Activated CD8-positive, alpha-beta memory T cell treated with anti-CD3 and anti-CD28 coated beads for 36 hours (primary cell): ENCODE data around the gene SPINK6. TPM values are rescaled to one million over a fixed set of nuclear protein-coding genes. Genes with fewer than 3 reads are reported as not detected.

Experiments used
- CTCF ChIA-PET: fragments of 350-600 bp; sonication (Branson Sonifier 250); formaldehyde crosslinking; loops from one replicate; lab custom pipeline; 2021; ENCODE audit warnings: antibody characterized with exemption; lab: Charles Lee
- POLR2A ChIA-PET: fragments of 350-600 bp; sonication (Branson Sonifier 250); formaldehyde crosslinking; loops from one replicate; lab custom pipeline; 2021; ENCODE audit warnings: antibody characterized with exemption; lab: Charles Lee
- total RNA-seq, 2 experiments: library from RNA; stranded (reverse); gene quantifications; one replicate each; pipeline ENCODE4 v1.2.3, GENCODE V29; 2021

Gene SPINK6
- total RNA-seq, 2 experiments from 2014 or later: not detected

DNA sequence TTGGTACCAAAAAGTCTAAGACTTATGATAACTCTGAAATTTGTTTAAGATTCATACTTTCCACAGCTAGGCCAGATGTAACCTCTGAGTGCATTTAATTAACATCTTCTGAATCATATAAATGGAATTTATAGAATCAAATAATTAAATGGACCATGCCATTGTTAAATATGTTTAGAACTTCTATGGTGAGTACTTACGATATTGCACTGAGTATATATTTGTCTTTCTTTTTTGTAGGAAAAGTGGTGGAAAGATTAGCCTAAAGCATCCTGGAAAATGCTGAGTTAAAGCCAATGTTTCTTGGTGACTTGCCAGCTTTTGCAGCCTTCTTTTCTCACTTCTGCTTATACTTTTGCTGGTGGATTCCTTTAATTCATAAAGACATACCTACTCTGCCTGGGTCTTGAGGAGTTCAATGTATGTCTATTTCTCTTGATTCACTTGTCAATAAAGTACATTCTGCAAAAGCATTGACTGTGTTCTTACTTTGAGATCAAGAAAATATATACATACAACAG, 11.9 kb downstream of the SPINK6 start:
- CTCF ChIA-PET: no interaction called here
- POLR2A ChIA-PET: no interaction called here

DNA sequence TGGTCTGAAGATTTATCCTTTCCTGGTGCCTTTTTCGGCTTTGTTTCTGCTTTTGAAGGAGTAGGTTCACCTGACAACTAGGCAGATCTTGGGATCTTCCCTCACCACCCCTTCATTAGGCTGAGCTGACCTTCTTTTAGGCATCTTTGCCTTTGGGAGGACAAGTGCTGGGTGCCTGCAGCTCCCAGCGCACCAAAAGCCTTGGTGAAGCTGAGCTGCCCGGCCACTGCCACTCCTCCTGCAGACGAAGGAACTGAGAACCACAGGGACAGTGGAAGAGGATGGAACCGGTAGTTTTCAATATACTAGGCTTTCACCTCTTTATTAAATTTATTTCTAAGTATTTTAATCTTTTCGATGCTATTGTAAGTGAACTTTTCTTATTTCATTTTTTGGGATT, 18.7 kb downstream of the SPINK6 start:
- POLR2A ChIA-PET: no interaction called here
- CTCF ChIA-PET: no interaction called here

DNA sequence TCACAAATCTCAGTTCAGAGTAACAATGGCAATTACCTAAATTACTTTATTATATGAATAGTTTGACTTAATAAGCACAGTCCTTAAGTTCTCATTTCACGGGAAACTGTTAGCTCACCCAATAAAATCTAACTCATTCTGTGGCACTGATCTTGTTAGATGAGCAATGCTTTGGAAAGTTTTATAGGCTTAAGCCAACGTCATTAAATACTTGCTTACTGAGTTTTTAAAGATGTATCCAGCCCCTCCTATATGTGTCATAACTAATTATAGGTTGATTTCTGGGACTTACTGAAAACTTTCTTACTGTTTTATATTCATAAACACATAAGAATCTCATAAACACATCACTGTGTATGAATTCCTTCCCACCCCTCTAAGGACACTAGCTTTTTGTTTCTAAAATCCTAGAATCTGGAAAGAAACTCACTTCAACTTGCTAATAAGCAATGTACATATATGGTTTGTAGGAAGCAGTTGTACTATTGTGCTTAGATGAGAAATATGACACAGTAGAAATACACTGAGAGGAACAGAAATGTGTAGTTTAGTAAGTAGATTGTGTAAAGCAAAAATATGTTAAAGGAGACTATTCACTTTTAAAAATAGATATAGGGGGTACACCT, 21.4 kb downstream of the SPINK6 start:
- ChIA-PET CTCF (no interaction called here), POLR2A (no interaction called here)

DNA sequence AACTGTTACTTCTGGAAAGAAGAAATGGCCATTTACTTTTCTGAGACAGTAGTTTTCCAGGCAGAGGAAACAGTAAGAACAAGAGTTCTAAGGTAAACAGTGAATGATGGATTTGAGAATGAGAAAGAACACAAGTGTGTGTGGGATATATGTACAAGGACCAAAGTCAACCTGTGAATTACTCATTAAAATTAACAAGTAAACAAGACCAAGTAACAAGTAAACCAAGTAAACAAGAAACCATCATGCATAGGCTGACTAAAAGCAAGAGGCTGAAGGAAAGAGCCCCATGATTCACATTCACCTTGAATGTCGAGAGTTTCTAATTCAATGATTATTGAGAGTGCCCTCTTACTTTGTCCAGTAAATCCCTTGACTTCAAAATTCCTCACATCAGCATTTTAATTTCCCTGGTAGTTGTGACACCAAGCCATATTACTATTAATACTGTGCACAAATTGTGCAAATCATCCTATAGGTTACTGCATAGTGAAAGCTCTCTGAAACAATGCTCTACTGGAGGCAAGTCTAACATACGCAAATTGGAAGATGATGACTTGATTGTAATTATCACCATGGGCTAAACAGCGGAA, 25.6 kb downstream of the SPINK6 start:
- POLR2A ChIA-PET: no interaction called here

DNA sequence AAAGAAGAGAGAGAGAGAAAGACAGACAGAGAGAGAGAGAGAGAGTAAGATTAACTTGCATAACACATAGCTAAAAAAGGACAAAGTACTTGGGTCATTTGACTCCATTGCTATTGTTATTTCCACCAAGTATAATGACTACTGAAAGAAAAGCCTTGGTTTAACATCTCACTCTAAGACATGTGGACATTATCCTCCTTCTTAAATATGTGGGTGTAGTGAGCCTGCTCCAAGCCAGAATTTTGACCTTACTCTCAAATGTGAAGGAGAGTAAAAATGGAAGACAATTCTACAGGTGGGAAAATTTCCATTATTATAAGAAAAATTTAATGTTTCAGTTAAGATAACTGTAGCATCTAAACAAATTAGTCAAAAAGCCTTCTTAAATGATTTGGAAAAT, 27.0 kb downstream of the SPINK6 start:
- CTCF ChIA-PET: no interaction called here
- POLR2A ChIA-PET: no interaction called here

More for the DNA sequence above, 25.6 kb downstream of the SPINK6 start:
- CTCF ChIA-PET: no interaction called here

DNA sequence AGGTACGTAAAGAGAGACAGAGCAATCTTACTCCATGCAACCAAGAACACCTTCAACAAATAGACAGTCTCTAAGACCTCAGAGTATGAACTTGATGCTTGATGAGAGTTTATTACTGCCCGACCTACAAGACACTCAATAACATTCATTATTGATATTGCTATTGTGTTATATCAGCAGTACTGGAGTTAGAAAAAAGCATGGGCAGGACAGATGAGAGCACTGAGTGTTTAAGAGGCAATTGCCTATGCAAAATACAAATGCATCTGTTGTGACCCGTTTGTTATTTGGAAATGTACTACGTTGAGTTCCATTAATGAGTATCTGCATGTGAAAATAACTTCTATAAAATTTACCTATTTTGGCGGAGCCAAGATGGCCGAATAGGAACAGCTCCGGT, 27.4 kb downstream of the SPINK6 start:
- POLR2A ChIA-PET: no interaction called here

DNA sequence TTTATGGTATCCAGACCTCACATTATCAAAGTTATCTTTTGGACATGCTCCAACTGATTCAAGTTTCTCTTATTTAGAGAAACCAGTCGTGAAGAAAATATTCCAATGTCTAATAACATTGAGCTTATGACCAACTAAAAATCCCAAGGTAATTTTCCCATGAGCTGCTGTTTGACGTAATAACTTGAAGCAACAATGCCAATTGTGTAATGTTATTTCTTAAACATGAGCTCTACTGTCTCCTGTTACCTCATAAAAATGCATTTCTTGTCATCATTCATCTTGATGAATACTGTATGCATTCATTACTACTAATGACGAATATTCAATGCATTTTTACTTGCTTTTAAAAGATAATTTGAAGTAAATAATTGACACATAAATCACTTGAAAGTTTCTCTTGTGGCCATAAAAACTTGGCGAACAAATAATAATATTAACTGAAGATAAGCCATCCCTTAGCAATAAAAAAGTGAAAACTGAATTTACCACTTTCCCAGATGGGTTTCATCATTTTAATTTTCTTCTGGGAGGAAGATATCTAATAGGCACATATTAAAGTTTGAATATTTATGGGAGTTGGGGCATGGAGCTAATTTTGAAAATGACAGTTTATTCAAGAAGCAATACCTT, 35.1 kb downstream of the SPINK6 start:
- POLR2A ChIA-PET: no interaction called here
- CTCF ChIA-PET: no interaction called here

More for the DNA sequence above, 27.4 kb downstream of the SPINK6 start:
- CTCF ChIA-PET: no interaction called here

DNA sequence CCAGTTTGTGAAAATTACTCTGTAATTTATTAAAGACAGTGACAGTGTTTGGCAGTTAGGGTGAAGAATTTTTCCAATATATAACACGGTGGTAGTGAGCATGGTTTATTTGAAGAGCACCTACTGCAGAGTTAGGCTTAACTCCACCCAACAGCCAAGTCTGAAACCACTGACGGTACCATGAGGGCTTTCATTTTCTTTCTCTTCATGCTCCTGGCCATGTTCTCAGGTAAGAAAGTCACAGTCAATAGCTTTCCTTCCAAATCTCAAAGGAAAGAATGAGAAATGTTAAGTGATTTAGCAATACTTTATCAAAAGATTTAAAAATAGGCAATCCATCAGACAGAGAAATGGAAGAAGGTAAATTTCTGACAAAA, 35.6 kb downstream of the SPINK6 start, which contains the start of gene MARCOL:
Gene MARCOL (plus strand): TSS at position 108 of the 377 bp plus-strand sequence. CDS start 73 bp downstream, at position 181.
- POLR2A ChIA-PET: no interaction called here
- CTCF ChIA-PET: no interaction called here

DNA sequence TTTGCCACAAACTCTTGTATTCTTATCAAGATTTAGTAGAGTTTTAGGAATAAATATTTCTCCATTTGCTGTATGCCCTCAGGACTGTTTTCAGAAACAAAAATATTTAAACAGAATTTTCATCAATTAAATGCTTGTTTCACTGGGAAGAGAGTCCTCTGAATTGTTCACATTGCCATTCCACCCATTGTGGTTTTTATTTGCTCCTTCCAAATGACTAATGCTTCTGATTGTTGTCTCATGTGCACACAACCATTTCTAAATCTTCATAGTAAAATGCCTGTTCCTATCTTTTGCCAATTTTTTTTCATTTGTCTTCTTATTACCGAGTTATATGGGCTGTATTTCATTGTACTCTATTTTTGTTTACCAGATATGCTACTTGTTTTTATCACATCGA, 46.1 kb downstream of the SPINK6 start:
- ChIA-PET POLR2A (no interaction called here), CTCF (no interaction called here)

DNA sequence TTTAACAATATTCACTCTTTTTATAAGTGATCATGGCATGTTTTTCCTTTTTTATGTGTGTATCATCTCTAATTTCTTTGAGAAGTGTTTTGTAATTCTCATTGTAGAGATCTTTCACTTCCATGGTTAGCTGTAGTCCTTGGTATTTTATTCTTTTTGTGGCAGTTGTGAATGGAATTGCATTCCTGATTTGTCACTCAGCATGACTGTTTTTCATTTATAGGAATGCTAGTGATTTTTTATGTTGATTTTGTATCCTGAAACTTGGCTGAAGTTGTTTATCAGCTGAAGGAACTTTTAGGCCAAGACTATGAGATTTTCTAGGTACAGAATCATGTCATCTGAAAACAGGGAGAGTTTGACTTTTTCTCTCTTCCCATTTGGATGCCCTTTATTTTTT, 52.6 kb downstream of the SPINK6 start:
- CTCF ChIA-PET: no interaction called here
- POLR2A ChIA-PET: no interaction called here

DNA sequence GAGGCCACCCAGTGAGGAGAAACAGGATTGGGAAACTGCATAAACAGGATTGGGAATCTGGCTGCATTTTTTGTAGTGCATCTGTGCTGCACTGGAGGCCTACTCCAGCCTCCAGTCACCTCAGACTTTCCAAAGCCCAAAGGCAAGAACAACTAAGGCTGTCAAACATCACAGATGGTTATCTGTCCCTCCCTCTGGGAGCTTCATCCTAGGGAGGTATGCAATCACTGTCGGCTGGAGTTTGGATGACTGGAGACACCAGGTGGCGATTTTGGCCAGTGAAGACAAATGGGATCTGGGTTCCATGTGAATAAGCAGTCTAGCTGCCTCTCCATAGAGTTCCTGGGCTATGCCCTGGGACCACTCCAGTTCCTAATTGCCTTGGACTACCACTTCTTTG, 56.4 kb downstream of the SPINK6 start:
- ChIA-PET POLR2A (no interaction called here), CTCF (no interaction called here)

DNA sequence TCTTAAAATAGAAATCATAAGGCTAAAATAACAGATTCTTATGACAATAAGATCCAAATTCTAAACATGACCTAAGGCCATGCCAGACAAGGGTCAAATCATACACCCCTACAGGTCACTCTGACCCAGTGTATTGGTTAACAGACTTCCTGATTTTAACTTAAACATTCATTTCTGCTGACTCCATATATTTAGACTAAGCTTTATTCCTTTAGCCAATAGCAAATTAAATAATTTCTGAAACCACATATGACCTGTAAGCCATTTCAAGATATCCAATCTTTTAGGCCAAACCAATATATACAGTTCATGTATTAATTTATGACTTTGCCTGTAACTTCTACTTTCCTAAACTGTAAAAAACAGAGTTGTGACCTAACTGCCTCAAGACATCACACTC, 58.4 kb downstream of the SPINK6 start:
- POLR2A ChIA-PET: no interaction called here
- CTCF ChIA-PET: no interaction called here

Other genes starting within 250 kb of the SPINK6 start
- not detected for gene SPINK5, start 139.1 kb upstream of the SPINK6 start, total RNA-seq
- not detected for gene SPINK14, start 34.5 kb upstream of the SPINK6 start, total RNA-seq
- gene MARCOL, start 35.5 kb downstream of the SPINK6 start, total RNA-seq: not detected
- gene SPINK13, start 65.8 kb downstream of the SPINK6 start, total RNA-seq: not detected
- gene SPINK7, start 109.4 kb downstream of the SPINK6 start, total RNA-seq: not detected
- gene SPINK9, start 132.5 kb downstream of the SPINK6 start, total RNA-seq: not detected
- gene FBXO38, start 180.9 kb downstream of the SPINK6 start, total RNA-seq: 10 to 100 TPM; 41.2 to 41.7 TPM